HG03460 (cell line): ENCODE data around the gene RAPGEF6.
A peak's percentile ranks its signal among the peaks of the same experiment; 100 is the strongest.

Experiments used
- ATAC-seq: cut with Tn5 transposase; IDR thresholded peaks from one replicate; pipeline ENCODE4 v1.9.1; 2021; ENCODE audit not compliant: unreplicated experiment

Gene RAPGEF6

DNA sequence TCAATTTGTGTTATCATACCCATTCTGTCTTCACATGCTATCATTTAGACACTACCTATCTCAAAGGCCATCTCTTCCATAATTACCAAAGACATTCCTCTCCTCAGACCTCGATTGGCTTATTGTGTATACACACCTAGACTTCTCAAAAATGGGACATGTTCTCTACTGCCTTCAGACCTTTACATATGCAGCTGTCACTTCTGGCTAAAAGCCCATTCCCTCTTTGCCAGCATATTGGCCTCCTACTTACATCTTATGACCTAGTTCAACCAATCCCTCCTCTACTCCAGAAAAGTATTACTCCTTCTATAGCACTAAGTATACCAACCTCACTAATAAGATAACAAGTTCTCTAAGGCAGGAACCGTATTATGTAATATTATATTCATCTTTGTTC lies 84.4 kb downstream of the RAPGEF6 start:
- no peak for ATAC-seq

DNA sequence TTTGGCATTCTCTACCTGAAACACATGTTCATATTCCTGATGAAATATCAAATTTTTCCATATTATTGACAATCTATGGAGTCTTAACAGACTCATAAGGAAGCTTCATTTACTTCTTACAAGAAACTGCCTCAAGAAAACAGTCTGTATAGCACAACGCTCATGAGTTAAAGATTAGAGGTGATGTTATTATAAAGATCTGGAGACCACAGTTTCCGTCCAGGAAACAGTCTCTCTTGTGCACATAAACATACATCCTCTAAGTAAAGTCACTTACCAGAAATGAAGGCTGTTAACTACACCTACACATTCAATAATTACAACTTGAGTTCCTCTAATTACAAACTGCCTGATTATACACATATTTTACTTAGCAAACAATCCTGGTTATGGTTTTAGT lies 86.9 kb downstream of the RAPGEF6 start:
- ATAC-seq: peak; percentile 83

DNA sequence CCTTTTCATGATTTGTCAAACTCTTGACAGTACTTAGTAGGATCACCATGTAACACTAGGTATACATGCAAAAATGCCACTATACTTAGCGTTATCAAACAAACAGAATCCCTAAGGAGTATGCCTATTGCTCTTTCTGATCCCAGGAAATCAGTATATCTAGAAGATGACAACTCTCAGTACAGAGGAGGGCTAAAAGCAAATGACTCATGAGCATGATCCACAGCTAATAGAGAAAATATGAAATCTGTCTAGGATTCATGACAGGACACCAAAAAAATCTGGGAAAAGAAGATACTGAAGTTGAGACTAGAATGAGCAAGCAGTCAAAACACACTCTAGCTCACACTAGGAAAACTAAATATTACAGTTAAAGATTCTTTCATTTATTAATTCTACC lies 89.2 kb downstream of the RAPGEF6 start:
- ATAC-seq: no peak

DNA sequence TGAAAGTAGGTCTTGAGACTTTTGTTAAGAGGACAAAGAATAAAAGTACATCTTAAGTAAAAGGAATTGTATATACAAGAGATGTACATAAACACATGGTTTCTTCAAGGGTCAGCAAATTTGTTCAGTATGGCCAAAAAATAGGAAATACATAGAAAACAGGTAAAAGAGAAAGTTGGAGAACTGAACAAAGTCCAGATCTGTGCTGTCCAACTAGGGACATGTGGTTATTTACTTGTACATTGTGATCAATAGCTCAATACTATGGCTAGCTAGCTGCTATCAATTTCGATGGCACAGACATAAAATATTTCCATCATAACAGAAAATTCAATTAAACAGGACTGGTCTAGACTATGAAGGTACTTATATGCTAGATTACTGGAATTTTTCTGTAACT lies 92.3 kb downstream of the RAPGEF6 start:
- no peak for ATAC-seq

DNA sequence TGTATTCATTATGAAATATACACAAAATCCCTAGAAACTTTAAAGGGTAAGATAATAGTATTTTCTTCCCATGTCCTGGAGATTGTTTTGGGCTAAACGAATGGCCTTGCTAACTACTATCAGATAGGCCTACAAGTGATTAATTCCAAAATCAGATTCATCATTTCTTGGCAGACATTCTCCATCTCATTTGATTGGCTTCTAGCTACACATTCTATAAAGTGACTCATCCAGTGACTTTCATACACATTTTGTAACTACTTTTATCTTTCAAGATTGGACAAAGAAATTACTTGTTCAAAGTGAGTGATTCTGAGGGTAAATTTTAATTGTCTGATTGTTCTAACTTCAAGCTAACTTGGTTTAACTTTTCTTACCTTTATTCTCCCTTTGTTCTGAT lies 93.3 kb downstream of the RAPGEF6 start:
- no peak for ATAC-seq

DNA sequence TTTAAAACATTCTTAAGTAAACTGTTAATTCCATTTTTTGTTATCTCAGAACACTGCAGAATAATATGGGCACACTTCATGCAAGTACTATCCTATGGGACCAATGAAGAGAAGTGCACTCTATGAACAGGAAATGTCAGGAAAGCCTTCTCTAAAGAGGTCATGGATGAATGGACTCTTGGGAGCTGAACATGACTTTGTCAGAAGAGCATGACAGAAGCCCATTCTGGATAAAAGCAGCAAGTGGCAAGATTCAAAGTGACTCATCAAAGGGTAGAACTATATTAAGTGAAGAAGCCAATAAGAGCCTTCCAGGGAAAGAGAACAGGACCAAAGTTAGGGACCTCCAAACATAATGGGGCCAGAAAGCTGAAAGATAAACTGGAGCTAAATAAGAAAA lies 94.0 kb downstream of the RAPGEF6 start:
- ATAC-seq: no peak

DNA sequence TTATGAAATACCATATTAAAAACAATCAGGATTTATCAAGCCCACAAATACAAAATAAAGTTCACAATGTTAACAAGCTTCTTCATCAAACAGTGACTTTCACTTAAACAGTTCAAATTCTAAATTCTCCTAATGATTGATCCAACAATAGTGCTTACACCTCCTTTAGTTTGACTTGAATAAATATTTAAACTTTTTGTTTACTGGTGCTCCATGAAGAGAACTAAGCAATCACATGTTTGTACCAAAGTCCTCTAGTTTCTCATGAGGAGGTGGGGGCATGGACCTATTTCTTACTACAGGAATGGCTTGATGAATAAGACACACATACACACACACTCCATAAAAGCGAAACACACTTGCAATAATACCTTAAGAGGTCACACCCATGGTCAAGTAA lies 95.8 kb downstream of the RAPGEF6 start:
- no peak for ATAC-seq

DNA sequence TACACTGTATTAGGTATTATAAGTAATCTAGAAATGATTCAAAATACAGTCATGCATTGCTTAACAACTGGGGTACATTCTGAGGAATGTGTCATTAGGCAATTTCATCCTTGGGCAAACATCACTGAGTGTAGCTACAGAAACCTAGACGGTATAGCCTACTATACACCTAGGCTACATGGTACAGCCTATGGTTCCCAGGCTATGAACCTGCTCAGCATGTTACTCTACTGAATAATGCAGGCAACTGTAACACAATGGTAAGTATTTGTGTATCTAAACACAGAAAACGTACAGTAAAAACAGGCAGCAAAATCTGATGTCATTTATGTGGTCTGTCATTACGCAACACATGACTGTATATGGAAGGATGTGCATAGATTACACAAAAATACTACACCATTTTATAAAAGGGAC lies 96.8 kb downstream of the RAPGEF6 start:
- no peak for ATAC-seq

DNA sequence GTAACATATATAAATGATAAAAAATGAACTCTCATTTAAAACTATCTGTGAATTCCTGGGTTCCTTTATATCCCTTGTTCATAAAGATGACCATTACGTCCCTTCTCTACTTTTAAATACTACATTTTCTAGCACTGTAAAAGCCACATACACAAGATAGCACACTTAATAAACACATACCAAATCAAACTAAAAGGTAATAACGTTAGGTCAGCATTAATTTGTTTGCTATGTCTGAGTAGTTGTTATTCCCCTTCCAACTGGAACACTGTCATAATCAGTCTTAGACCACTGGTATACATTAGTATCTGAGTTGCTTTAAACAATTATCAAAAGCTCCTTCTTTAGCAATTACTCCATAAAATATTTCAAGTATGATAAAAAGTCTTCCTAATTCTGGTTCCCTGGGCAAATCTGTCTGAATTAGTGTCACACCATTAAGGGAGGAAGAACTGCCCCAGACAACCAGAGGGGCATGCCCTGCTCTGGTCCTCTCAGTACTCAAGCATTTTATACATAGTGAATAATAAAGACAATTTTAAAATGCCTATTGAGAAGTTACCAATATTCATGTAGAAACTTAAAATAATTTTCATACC lies 98.1 kb downstream of the RAPGEF6 start:
- no peak for ATAC-seq

DNA sequence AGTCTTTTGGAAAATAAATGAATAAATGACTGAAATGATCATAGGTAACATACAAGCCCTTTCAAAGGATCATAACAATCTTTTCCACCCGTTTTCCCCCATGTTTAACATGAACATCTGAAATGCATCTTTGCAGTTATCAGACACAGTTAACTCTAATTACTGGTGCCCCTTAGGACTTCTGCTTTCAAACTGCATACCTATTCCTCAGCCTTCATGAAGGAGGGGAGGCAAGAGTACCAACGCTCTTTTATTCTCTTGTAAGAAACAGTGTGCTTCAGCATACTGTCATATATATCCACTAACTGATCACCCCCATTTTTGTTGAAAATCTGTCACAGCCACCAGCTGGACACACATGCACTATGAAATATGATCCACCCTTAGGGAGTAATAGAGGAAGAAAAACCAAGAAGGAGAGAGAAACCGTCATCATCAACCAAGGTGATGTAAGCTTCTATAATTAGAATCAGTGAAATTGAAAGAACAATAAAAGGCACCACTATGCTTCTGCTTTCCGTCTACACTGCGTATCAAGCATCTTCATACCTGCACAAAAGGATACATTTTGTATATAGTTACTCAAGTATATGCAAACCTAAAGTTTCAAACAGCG lies 98.7 kb downstream of the RAPGEF6 start:
- peak; percentile 93 for ATAC-seq

DNA sequence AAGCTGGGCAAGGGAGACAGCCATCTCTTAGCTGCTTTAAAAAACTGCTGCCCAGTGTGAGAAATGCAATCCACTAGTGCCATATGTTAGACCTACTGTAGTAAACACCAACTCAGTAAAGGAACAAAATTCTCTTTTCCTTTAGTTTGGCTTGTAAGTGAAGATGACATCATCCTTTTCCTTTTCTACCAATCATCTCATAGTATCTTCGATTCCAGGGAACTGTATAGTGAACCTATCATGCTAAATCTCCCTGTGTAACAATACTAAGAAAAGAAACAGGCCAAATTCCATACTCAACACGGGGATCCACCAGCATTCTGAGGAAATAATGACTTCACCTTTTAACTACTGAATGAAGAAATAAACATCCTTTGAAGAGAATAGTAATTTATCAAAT lies 100.1 kb downstream of the RAPGEF6 start:
- no peak for ATAC-seq

DNA sequence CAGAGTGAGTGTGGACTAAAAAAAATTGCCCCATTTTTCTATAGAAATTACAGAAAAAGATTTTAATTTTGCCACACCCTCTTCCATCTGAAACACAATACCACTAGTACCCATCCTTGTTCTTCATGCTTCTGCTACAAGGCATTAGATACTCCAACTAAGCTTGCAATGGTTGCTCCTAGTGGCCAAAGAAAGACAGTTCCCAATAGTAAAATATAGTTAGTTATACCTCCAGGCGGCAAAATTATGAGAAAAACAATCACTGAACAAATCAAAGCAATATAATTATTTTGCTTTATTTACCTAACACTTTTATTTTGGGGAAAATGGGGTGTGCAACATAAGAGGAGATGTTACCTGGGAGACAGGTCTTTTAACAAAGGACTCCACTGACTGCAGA lies 101.2 kb downstream of the RAPGEF6 start:
- ATAC-seq: no peak

DNA sequence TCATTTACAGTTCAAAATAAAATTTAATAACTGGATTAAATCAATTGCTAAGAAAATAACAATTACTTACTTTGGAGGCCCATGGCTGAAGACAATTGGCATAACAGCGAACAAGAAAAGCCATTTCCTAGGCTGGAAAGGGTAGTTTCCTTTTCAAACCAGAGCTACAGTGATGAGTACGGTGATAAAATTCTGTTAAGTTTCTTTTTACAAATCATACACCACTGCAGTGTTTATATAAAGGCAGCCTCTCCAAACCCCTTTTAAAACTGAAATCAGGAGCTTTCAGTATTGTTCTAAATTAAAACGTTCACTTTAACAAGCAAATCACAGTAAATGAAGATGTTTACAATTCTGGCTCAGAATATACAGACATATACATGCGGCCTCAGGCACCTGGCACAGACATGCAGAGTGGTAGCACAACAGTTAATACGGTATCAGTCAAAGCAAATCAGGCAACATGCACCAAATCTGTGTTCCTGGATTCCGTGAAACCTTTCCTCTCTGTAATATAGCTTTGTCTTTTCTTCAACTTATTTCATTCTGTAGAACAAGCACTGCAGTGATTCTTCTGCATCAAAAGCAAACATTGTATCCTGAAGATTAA lies 102.9 kb downstream of the RAPGEF6 start:
- ATAC-seq: no peak

DNA sequence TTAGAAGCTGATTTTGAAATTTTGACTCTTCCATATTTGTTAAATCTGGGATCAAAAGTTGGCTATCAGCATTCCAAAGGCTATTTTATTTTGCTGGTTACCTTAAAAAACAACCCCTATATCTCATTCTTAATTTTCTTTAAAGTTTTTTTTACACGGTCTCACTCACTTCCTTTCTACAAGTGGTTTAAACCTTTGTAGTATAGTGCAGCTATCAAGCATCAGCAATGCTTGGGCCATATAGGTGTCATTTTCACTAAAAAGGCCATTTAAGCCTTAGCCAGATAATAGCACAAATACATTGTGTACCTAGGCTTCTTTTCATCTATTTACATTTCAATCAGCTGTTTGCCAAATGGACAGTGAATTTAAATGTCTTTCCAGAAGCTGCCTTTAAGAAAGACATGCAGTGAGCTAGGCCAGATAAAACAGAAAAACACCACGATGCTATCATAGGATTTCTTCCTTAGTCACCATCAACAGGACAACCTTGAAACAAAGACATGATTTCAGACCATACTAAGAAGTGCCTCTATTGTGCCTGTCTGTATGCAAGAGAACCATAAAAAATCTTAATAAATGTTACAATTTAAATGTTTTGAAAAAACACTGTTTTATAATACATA lies 104.2 kb downstream of the RAPGEF6 start:
- ATAC-seq: no peak

DNA sequence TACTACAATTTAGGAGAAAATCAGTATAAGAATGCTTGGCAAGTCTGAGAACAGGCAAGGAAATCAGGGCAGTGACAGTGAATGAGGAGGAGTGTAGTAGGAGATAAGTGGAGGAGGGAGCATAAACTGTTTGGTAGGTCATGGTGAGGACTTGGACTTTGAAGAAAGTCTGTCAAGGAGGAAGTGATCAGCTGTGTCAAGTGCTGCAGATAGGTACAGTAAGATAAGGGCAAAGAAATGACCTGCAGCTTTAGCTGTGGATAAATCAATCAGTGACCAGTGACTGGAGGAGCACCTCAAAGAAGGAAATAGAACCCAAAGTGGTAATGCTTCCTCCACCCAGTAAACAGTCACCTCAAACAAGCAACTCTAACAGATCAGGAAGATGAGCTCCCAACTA lies 106.3 kb downstream of the RAPGEF6 start:
- ATAC-seq: peak; percentile 66

DNA sequence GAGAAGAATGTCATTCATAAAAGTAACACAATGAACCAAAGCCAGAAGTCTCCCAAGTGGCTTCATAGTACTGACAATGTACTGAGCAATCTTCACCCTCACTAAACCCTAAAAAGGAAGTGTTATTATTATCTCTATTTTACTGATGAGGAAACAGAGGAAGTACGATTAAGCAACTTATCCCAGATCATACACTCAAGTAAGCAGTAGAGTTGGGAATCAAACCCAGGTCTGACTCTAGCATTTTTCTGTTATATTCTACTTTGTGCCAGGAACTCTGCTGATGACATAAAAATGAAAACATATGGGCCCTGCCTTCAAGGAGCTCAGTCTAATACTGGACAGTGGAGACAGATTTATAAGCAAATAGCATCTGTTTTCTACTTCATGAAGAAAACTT lies 109.2 kb downstream of the RAPGEF6 start:
- ATAC-seq: no peak

DNA sequence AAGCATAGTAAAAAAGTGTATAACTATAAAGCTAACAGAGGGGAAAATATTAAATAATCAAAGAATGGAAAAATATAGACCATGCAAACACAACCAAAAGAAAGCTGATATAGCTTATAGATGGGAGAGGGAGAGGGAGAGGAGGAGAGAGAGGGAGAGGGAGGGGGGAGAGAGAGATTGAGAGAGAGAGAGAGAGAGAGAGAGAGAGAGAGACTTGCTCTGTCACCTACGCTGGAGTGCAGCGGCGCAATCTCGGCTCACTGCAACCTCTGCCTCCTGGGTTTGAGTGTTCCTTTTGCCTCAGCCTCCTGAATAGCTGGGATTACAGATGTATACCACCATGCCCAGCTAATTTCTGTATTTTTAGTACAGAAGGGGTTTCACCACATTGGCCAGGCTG lies 110.6 kb downstream of the RAPGEF6 start:
- no peak for ATAC-seq

DNA sequence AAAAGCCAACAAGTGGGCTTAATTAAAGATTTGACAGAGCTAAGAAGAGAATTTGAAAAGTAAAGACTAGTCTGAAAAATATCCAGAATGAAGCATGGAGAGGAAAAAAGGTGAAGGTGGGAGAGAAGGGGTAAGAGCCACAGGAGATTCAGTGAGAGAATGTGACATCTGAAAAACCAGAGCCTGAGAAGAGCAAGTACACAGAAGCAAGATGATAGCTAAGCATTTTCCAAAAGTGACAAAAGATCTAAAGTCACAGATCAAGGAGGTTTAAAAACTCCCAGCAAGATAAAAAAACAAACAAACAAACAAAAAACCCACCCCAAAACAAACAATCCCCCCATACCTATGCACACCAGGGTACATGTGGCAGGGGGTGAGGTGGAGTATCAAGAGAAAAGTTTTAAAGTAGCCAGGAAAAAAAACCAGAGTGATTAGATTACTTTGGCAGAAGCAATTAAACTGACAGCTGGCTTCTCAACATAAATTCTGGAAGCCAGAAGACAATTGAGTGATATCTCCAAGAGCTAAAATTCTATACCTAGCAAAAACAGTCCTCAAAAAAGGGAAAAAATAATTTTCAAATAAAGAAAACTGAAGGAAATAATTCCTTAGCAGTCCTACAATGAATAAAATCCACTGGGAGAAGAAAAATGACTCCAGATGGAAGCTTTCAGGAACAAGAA lies 111.4 kb downstream of the RAPGEF6 start:
- ATAC-seq: no peak

DNA sequence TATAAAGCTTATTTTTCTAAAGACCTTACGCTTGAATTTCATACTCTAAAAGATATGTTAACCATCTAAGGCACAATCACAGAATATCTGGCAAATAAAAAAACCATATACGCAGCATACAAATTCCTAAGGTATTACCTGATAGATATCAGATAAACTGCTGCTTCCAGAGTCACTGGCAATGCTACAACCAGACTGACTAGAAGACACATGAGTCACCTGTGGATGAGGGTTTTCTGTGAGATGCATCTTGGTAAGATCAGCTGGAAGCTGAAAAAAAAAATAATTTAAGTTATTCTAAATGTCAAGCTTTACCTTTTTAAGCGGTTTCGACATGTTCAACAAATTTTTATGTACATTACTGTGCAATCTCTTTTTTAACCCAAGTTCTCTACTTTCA lies 113.8 kb downstream of the RAPGEF6 start:
- ATAC-seq: no peak

DNA sequence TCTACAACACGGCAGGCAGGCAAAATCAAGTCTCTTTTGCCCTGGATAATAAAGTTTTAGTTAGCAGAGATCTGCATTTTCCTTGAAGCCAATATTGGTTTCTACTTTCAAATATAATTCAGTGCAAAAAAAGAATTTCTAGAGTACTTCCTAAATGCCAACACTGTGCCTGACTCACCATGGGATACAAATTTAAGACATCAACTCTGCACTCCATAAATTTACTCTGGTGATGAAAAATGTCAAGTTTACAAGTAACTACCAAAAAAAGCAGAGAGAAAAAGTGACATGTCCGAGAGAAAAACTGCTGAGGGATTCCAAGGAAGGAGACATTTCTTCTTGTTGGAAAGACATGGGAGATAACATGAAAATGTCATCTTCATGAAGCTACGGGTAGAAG lies 119.7 kb downstream of the RAPGEF6 start:
- ATAC-seq: no peak

DNA sequence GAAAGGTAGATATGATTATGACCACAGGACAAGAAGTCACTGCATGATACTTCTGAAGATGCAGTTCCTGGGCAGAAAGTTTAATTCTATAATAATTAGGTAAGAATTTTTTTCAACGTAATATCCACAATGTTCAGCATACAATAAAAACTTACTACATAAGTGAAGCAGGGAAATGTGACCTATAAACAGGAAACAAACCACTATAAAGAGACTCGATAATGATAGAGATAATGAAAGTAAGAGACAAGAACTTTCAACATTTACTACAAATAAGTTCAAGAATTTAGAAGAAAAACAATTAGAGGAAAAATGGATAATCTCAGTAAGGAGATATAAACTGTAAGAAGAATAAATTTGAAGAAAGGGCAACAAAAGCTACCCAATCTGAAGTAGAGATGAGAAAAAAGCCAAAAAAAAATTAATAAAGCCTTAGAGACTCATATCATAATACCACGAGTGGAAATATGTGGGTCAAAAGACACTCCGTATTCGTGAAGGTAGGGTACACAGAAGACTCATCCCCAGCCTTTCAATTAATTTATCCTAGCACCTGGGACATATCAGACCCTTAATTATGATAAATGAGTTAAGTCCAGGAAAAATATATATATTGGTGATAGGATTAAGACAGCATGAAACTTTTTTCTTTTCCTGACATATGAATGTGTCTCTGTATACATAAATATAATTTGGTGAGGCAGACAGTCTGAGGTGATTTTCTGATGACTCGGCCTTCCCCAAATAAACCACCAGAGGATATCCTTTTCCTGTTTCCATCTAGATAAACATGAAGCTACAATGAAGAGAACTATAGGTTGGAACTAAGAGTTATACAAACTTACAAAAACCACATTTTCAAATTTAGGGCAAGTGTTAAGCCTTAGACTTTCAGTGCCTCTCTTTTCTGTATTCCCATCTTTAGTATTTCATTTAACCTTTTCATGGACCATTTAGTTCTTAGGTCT lies 120.4 kb downstream of the RAPGEF6 start:
- peak; percentile 39 for ATAC-seq
